Hematopoietic multipotent progenitor cell treated with erythropoietin and hydrocortisone succinate and interleukin-3 and kit ligand, for 8 days (in vitro differentiated cells): ENCODE data around the gene DYDC2.
"Not testable (repeated sequence)": the region's sequence is repeated elsewhere in the genome, so short reads cannot be mapped to it uniquely, and the experiment has no call there.

Experiments used
- DNase-seq: peaks from one replicate; pipeline ENCODE4 v3.0.0-alpha.2; 2015

The DYDC2 gene

GRCh38 chr10:80356563-80356988, at the start of gene DYDC2, which contains the start of gene DYDC1:
Gene DYDC2, plus strand, starts transcription at chr10:80356781. Its CDS starts 5,663 bp downstream, at chr10:80362444.
Gene DYDC1, minus strand, starts transcription at chr10:80356755. Its CDS starts 4,154 bp downstream, at chr10:80352601.
- peak; percentile 47 for DNase-seq

- DNase-seq: no peak
These were observed 43.1 kb upstream of the DYDC2 start for GRCh38 chr10:80313523-80313922.

- no peak for DNase-seq
These were observed 41.2 kb upstream of the DYDC2 start for GRCh38 chr10:80315391-80315790.

- DNase-seq: no peak
These were observed 37.8 kb upstream of the DYDC2 start for GRCh38 chr10:80318742-80319141.

- no peak for DNase-seq
These were observed 37.3 kb upstream of the DYDC2 start for GRCh38 chr10:80319318-80319717.

- no peak for DNase-seq
These were observed 36.8 kb upstream of the DYDC2 start for GRCh38 chr10:80319725-80320290.

- DNase-seq: no peak
These were observed 36.2 kb upstream of the DYDC2 start for GRCh38 chr10:80320377-80320776.

GRCh38 chr10:80321183-80321582, 35.4 kb upstream of the DYDC2 start:
- no peak for DNase-seq

- no peak for DNase-seq
These were observed 34.4 kb upstream of the DYDC2 start for GRCh38 chr10:80322158-80322557.

- no peak for DNase-seq
These were observed 33.9 kb upstream of the DYDC2 start for GRCh38 chr10:80322711-80323110.

- no peak for DNase-seq
These were observed 33.3 kb upstream of the DYDC2 start for GRCh38 chr10:80323311-80323710.

GRCh38 chr10:80324086-80324485, 32.5 kb upstream of the DYDC2 start:
- no peak for DNase-seq

- DNase-seq: no peak
These were observed 31.7 kb upstream of the DYDC2 start for GRCh38 chr10:80324891-80325364.

GRCh38 chr10:80333983-80334382, 22.6 kb upstream of the DYDC2 start:
- no peak for DNase-seq

- no peak for DNase-seq
These were observed 12.3 kb upstream of the DYDC2 start for GRCh38 chr10:80344276-80344675.

- DNase-seq: no peak
These were observed 11.7 kb upstream of the DYDC2 start for GRCh38 chr10:80344912-80345311.

- no peak for DNase-seq
These were observed 6.3 kb upstream of the DYDC2 start for GRCh38 chr10:80350251-80350650.

GRCh38 chr10:80351220-80351619, 5.4 kb upstream of the DYDC2 start:
- DNase-seq: no peak

- DNase-seq: peak; percentile 8
These were observed 639 bp downstream of the DYDC2 start for GRCh38 chr10:80356989-80357850.

GRCh38 chr10:80357851-80358125, 1.2 kb downstream of the DYDC2 start:
- no peak for DNase-seq

GRCh38 chr10:80358925-80359324, 2.3 kb downstream of the DYDC2 start:
- DNase-seq: not testable (repeated sequence)

- DNase-seq: no peak
These were observed 3.1 kb downstream of the DYDC2 start for GRCh38 chr10:80359644-80360043.

- DNase-seq: no peak
These were observed 8.9 kb downstream of the DYDC2 start for GRCh38 chr10:80365510-80365909.

GRCh38 chr10:80371467-80371866, 14.9 kb downstream of the DYDC2 start:
- no peak for DNase-seq
